ENCODE data around the gene KIF26B. TPM values are rescaled to one million over a fixed set of nuclear protein-coding genes. Genes with fewer than 3 reads are reported as not detected.

The KIF26B gene
- total and polyA plus RNA-seq, 4 donors, result 10.9 to 37.1 (median 19.2) TPM

GRCh38 chr1:245566134-245566533 lies 411.3 kb downstream of the KIF26B start:
- Histone ChIP-seq H3K4me1 (ENCODE audit: control insufficient read depth, insufficient read depth, low read length) (peaks cover 8% of the 10 kb centered on the region), H3K27me3 (ENCODE audit: control insufficient read depth, insufficient read depth, low read length) (no peaks in the 10 kb centered on the region), H3K27ac (ENCODE audit: low read depth, low read length) (no peak overlapping the region), H3K36me3 (ENCODE audit: control insufficient read depth, insufficient read depth, low read length) (no peaks in the 10 kb centered on the region), H3K9me3 (ENCODE audit: control insufficient read depth, insufficient read depth, low read length) (no peaks in the 10 kb centered on the region), H3K4me3 (ENCODE audit: low read depth, low read length) (no peak overlapping the region)
- no peak for DNase-seq (ENCODE audit: low read depth in 4 of 6, low spot score in 6 of 6)
- WGBS (ENCODE audit: insufficient coverage), result 93% methylated on average over 1 of the region's 2 CpGs

GRCh38 chr1:245566952-245567351 lies 412.2 kb downstream of the KIF26B start:
- H3K27ac ChIP-seq (ENCODE audit: low read depth, low read length), result no peak overlapping the region
- H3K4me1 ChIP-seq (ENCODE audit: control insufficient read depth, insufficient read depth, low read length), result peaks cover 8% of the 10 kb centered on the region
- no peaks in the 10 kb centered on the region for H3K9me3 ChIP-seq (ENCODE audit: control insufficient read depth, insufficient read depth, low read length)
- H3K27me3 ChIP-seq (ENCODE audit: control insufficient read depth, insufficient read depth, low read length), result no peaks in the 10 kb centered on the region
- H3K36me3 ChIP-seq (ENCODE audit: control insufficient read depth, insufficient read depth, low read length), result no peaks in the 10 kb centered on the region
- peak in 1 of 6 donors; percentile 66 for DNase-seq (ENCODE audit: low read depth in 4 of 6, low spot score in 6 of 6)
- no peak overlapping the region for H3K4me3 ChIP-seq (ENCODE audit: low read depth, low read length)
- 24% methylated on average over 6 of the region's 6 CpGs for WGBS (ENCODE audit: insufficient coverage)

GRCh38 chr1:245571815-245572294 lies 417.1 kb downstream of the KIF26B start:
- H3K27me3 ChIP-seq (ENCODE audit: control insufficient read depth, insufficient read depth, low read length), result no peaks in the 10 kb centered on the region
- H3K27ac ChIP-seq (ENCODE audit: low read depth, low read length), result no peak overlapping the region
- 27% methylated on average over 8 of the region's 11 CpGs for WGBS (ENCODE audit: insufficient coverage)
- H3K9me3 ChIP-seq (ENCODE audit: control insufficient read depth, insufficient read depth, low read length), result no peaks in the 10 kb centered on the region
- no peak overlapping the region for H3K4me3 ChIP-seq (ENCODE audit: low read depth, low read length)
- H3K36me3 ChIP-seq (ENCODE audit: control insufficient read depth, insufficient read depth, low read length), result no peaks in the 10 kb centered on the region
- H3K4me1 ChIP-seq (ENCODE audit: control insufficient read depth, insufficient read depth, low read length), result peaks cover 11% of the 10 kb centered on the region
- peak in 1 of 6 donors; percentile 65 for DNase-seq (ENCODE audit: low read depth in 4 of 6, low spot score in 6 of 6)

GRCh38 chr1:245572709-245573108 lies 417.9 kb downstream of the KIF26B start:
- H3K27ac ChIP-seq (ENCODE audit: low read depth, low read length), result no peak overlapping the region
- H3K27me3 ChIP-seq (ENCODE audit: control insufficient read depth, insufficient read depth, low read length), result no peaks in the 10 kb centered on the region
- H3K4me1 ChIP-seq (ENCODE audit: control insufficient read depth, insufficient read depth, low read length), result peaks cover 5% of the 10 kb centered on the region
- H3K4me3 ChIP-seq (ENCODE audit: low read depth, low read length), result no peak overlapping the region
- H3K36me3 ChIP-seq (ENCODE audit: control insufficient read depth, insufficient read depth, low read length), result no peaks in the 10 kb centered on the region
- no peaks in the 10 kb centered on the region for H3K9me3 ChIP-seq (ENCODE audit: control insufficient read depth, insufficient read depth, low read length)
- 50% methylated on average over 2 of the region's 7 CpGs for WGBS (ENCODE audit: insufficient coverage)
- peak in 1 of 6 donors; percentile 24 for DNase-seq (ENCODE audit: low read depth in 4 of 6, low spot score in 6 of 6)

- Histone ChIP-seq H3K4me3 (ENCODE audit: low read depth, low read length) (no peak overlapping the region), H3K9me3 (ENCODE audit: control insufficient read depth, insufficient read depth, low read length) (no peaks in the 10 kb centered on the region), H3K4me1 (ENCODE audit: control insufficient read depth, insufficient read depth, low read length) (peaks cover 5% of the 10 kb centered on the region), H3K27me3 (ENCODE audit: control insufficient read depth, insufficient read depth, low read length) (no peaks in the 10 kb centered on the region), H3K27ac (ENCODE audit: low read depth, low read length) (no peak overlapping the region), H3K36me3 (ENCODE audit: control insufficient read depth, insufficient read depth, low read length) (no peaks in the 10 kb centered on the region)
- no peak for DNase-seq (ENCODE audit: low read depth in 4 of 6, low spot score in 6 of 6)
- WGBS (ENCODE audit: insufficient coverage), result 67% methylated on average over 1 of the region's 2 CpGs
Observed at GRCh38 chr1:245575710-245576109, 420.9 kb downstream of the KIF26B start.

- no peak overlapping the region for H3K27ac ChIP-seq (ENCODE audit: low read depth, low read length)
- no peaks in the 10 kb centered on the region for H3K9me3 ChIP-seq (ENCODE audit: control insufficient read depth, insufficient read depth, low read length)
- DNase-seq (ENCODE audit: low read depth in 4 of 6, low spot score in 6 of 6), result no peak
- no peak overlapping the region for H3K4me3 ChIP-seq (ENCODE audit: low read depth, low read length)
- 31% methylated on average over 3 of the region's 4 CpGs for WGBS (ENCODE audit: insufficient coverage)
- no peaks in the 10 kb centered on the region for H3K36me3 ChIP-seq (ENCODE audit: control insufficient read depth, insufficient read depth, low read length)
- H3K4me1 ChIP-seq (ENCODE audit: control insufficient read depth, insufficient read depth, low read length), result peaks cover 5% of the 10 kb centered on the region
- H3K27me3 ChIP-seq (ENCODE audit: control insufficient read depth, insufficient read depth, low read length), result no peaks in the 10 kb centered on the region
Observed at GRCh38 chr1:245576323-245576722, 421.5 kb downstream of the KIF26B start.

GRCh38 chr1:245577191-245578157 lies 422.7 kb downstream of the KIF26B start:
- no peak overlapping the region for H3K27ac ChIP-seq (ENCODE audit: low read depth, low read length)
- DNase-seq (ENCODE audit: low read depth in 4 of 6, low spot score in 6 of 6), result no peak
- no peaks in the 10 kb centered on the region for H3K36me3 ChIP-seq (ENCODE audit: control insufficient read depth, insufficient read depth, low read length)
- WGBS (ENCODE audit: insufficient coverage), result 98% methylated on average over 30 of the region's 34 CpGs
- no peaks in the 10 kb centered on the region for H3K27me3 ChIP-seq (ENCODE audit: control insufficient read depth, insufficient read depth, low read length)
- peaks cover 5% of the 10 kb centered on the region for H3K4me1 ChIP-seq (ENCODE audit: control insufficient read depth, insufficient read depth, low read length)
- H3K4me3 ChIP-seq (ENCODE audit: low read depth, low read length), result no peak overlapping the region
- H3K9me3 ChIP-seq (ENCODE audit: control insufficient read depth, insufficient read depth, low read length), result no peaks in the 10 kb centered on the region

- Histone ChIP-seq H3K27ac (ENCODE audit: low read depth, low read length) (no peak overlapping the region), H3K27me3 (ENCODE audit: control insufficient read depth, insufficient read depth, low read length) (no peaks in the 10 kb centered on the region), H3K4me1 (ENCODE audit: control insufficient read depth, insufficient read depth, low read length) (peaks cover 13% of the 10 kb centered on the region), H3K4me3 (ENCODE audit: low read depth, low read length) (no peak overlapping the region), H3K9me3 (ENCODE audit: control insufficient read depth, insufficient read depth, low read length) (no peaks in the 10 kb centered on the region), H3K36me3 (ENCODE audit: control insufficient read depth, insufficient read depth, low read length) (no peaks in the 10 kb centered on the region)
- DNase-seq (ENCODE audit: low read depth in 4 of 6, low spot score in 6 of 6), result no peak
- 90% methylated on average over 2 of the region's 3 CpGs for WGBS (ENCODE audit: insufficient coverage)
Observed at GRCh38 chr1:245578308-245578707, 423.5 kb downstream of the KIF26B start.

- peaks cover 13% of the 10 kb centered on the region for H3K4me1 ChIP-seq (ENCODE audit: control insufficient read depth, insufficient read depth, low read length)
- H3K9me3 ChIP-seq (ENCODE audit: control insufficient read depth, insufficient read depth, low read length), result no peaks in the 10 kb centered on the region
- no peaks in the 10 kb centered on the region for H3K36me3 ChIP-seq (ENCODE audit: control insufficient read depth, insufficient read depth, low read length)
- H3K27me3 ChIP-seq (ENCODE audit: control insufficient read depth, insufficient read depth, low read length), result no peaks in the 10 kb centered on the region
- no peak overlapping the region for H3K27ac ChIP-seq (ENCODE audit: low read depth, low read length)
- H3K4me3 ChIP-seq (ENCODE audit: low read depth, low read length), result no peak overlapping the region
- no peak for DNase-seq (ENCODE audit: low read depth in 4 of 6, low spot score in 6 of 6)
Observed at GRCh38 chr1:245578771-245579170, 424.0 kb downstream of the KIF26B start.

- no peaks in the 10 kb centered on the region for H3K27me3 ChIP-seq (ENCODE audit: control insufficient read depth, insufficient read depth, low read length)
- WGBS (ENCODE audit: insufficient coverage), result 82% methylated on average over 7 of the region's 7 CpGs
- H3K36me3 ChIP-seq (ENCODE audit: control insufficient read depth, insufficient read depth, low read length), result no peaks in the 10 kb centered on the region
Observed at GRCh38 chr1:245579881-245580280, 425.1 kb downstream of the KIF26B start.

More at GRCh38 chr1:245579881-245580280, 425.1 kb downstream of the KIF26B start:
- Histone ChIP-seq H3K4me1 (ENCODE audit: control insufficient read depth, insufficient read depth, low read length) (peaks cover 13% of the 10 kb centered on the region), H3K27ac (ENCODE audit: low read depth, low read length) (no peak overlapping the region), H3K4me3 (ENCODE audit: low read depth, low read length) (no peak overlapping the region), H3K9me3 (ENCODE audit: control insufficient read depth, insufficient read depth, low read length) (no peaks in the 10 kb centered on the region)
- no peak for DNase-seq (ENCODE audit: low read depth in 4 of 6, low spot score in 6 of 6)

Measured in spinal cord (tissue), 10 donors.